Right lobe of liver (tissue), 4 donors: ENCODE results near the gene ZNF680.

ENCODE experiments used
- CTCF ChIP-seq, 4 donors: fragments of 200-600 bp in 3 of 4; fragments of 450-650 bp in 1 of 4; IDR thresholded peaks; one replicate each; pipeline versions ENCODE4 v1.5.1 to v1.8.0; 2016 to 2022; ENCODE audit warnings: antibody characterized with exemption in 4 of 4, mild to moderate bottlenecking in 2 of 4
- POLR2A ChIP-seq: fragments of 450-650 bp; IDR thresholded peaks from one replicate; pipeline ENCODE4 v1.6.1; 2017; ENCODE audit warnings: antibody characterized with exemption, mild to moderate bottlenecking
- donor health status: DM: no; HTN: no; CAD: no.
- donor health status: DM: no; HTN: no; CAD: no.
- donor health status: DM: no; HTN: yes; CAD: no.

- TF ChIP-seq POLR2A (no peak), CTCF (IDR thresholded peaks at IDR 0.05) (no peak)
These were observed 43.5 kb upstream of the ZNF680 start for GRCh38 chr7:64606385-64606784.
